ENCODE results near the gene TNFRSF4. TPM values are rescaled to one million over a fixed set of nuclear protein-coding genes. Genes with fewer than 3 reads are reported as not detected.

The TNFRSF4 gene
- total and polyA plus RNA-seq, 5 donors from 2014 or later = 19.0 to 65.8 (median 33.9) TPM

GRCh38 chr1:1217621-1218523 is 3.9 kb upstream of the TNFRSF4 start:
- H3K36me3 Mint-ChIP-seq = peaks cover 16% of the 10 kb centered on the region
- Histone ChIP-seq H3K9me3 (ENCODE audit: control insufficient read depth in 2 of 2, low read length in 2 of 2) (no peaks in the 10 kb centered on the region), H3K4me3 (ENCODE audit: low read depth, low read length) (no peak overlapping the region), H3K27ac (ENCODE audit: insufficient read depth, low read length, poor library complexity, severe bottlenecking) (peak overlapping the region; percentile 84), H3K36me3 (ENCODE audit: control insufficient read depth, insufficient read depth, low read length) (peaks cover 15% of the 10 kb centered on the region), H3K27me3 (ENCODE audit: control insufficient read depth, insufficient read depth, low read length) (no peaks in the 10 kb centered on the region), H3K4me1 (ENCODE audit: control insufficient read depth, insufficient read depth, low read length, poor library complexity, severe bottlenecking) (peaks cover 63% of the 10 kb centered on the region)
- peak overlapping the region in 2 of 3 donors; percentile 38 to 67 for H3K27ac Mint-ChIP-seq
- DNase-seq (no peak), ATAC-seq (ENCODE audit: low read depth in 2 of 2) (no peak)
- H3K4me3 Mint-ChIP-seq = peak overlapping the region in 2 of 4 donors; percentile 15 to 21
- H3K27me3 Mint-ChIP-seq = peaks cover 6% of the 10 kb centered on the region
- H3K9me3 Mint-ChIP-seq = peaks cover 0 to 2% (median 0%) of the 10 kb centered on the region in 7 donors
- peaks cover 5 to 44% (median 19%) of the 10 kb centered on the region in 4 donors for H3K4me1 Mint-ChIP-seq

DNA sequence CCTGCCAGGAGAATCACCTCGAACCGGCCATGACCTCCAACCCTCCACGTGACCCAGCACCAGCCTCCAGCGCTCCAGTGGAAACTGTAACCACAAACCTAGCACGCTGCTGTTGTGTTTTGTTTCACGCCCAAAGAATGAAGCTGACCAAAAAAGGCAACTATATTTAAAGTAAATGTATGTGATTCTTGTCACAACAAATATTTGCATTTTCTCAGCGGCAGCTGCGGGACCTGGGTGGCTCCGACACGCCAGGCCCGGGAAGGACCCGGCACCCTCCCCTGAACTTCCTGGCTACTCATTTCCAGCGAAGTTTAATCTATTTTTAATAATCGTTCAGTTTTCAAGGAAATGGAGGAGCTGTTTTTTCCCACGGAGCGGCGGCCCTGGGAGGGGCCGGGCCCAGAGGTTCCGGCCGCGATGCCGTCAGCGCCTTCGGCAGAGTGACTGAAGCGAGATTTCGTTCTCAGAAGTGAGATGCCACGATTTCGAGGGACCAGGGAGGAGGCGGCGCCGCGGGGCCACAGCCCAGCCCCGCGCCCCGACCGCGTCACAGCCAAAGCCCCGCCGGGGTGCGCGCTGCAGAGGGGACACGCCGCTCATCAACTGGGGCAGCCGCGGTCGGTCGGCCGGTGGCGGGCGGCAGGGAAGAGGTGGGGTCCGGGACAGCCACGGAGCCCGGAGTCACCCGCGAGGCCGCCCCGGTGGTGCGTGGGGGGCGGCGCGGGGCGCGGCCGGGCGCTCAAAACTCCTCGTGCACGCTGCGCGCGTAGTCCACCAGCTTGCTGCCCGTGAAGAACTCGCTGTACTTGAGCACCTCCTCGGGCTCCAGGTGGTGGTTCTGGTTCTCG is 3.0 kb upstream of the TNFRSF4 start:
- H3K36me3 Mint-ChIP-seq = peaks cover 13% of the 10 kb centered on the region
- H3K36me3 ChIP-seq (ENCODE audit: control insufficient read depth, insufficient read depth, low read length) = peaks cover 9% of the 10 kb centered on the region

DNA sequence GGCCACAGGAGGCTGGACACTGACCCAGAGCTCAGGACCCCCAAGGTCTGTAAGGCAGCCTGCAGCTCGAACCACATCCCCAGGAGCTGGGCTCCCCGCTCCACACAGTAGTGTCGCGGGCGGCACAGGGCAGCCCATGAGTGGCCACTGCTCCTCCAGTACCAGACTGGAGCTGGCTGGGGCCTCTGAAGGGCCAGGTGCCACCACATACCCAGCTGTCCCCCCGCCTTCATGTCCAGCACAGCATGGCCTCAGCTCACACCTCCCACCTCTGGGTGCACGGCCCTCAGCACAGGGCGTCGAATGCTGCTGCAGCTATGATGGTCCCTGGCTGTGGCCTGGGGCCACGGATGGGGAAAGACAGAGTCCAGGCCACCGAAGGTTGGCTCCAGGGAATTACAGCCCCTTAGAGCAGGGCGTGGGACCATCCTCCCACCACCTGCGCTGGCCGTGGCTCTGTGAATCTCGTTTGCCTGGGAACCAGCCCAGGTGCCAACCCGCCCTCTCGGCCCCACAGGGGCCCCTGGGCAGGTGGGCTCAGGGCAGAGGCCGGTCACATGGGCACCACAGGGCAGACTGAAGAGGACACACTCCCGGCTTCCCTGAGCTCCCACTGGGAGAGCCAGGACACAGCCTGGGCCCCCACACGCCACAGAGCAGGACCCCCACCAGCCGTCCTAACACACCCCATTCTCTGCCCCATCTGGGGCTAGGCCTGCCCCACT is 2.1 kb upstream of the TNFRSF4 start:
- peaks cover 13% of the 10 kb centered on the region for H3K36me3 Mint-ChIP-seq
- H3K9me3 Mint-ChIP-seq = peaks cover 0 to 2% (median 0%) of the 10 kb centered on the region in 7 donors
- H3K4me3 Mint-ChIP-seq = peak overlapping the region; percentile 80 to 98 (median 87)
- peaks cover 3 to 46% (median 18%) of the 10 kb centered on the region in 4 donors for H3K4me1 Mint-ChIP-seq
- peaks cover 6% of the 10 kb centered on the region for H3K27me3 Mint-ChIP-seq
- no peaks in the 10 kb centered on the region for H3K36me3 ChIP-seq (ENCODE audit: control insufficient read depth, insufficient read depth, low read length)
- H3K9me3 ChIP-seq (ENCODE audit: control insufficient read depth in 2 of 2, low read length in 2 of 2) = no peaks in the 10 kb centered on the region
- H3K27me3 ChIP-seq (ENCODE audit: control insufficient read depth, insufficient read depth, low read length) = no peaks in the 10 kb centered on the region
- peaks cover 76% of the 10 kb centered on the region for H3K4me1 ChIP-seq (ENCODE audit: control insufficient read depth, insufficient read depth, low read length, poor library complexity, severe bottlenecking)
- no peak overlapping the region for H3K4me3 ChIP-seq (ENCODE audit: low read depth, low read length)
- ATAC-seq (ENCODE audit: low read depth in 2 of 2) = no peak
- peak overlapping the region in 2 of 3 donors; percentile 98 to 99 for H3K27ac Mint-ChIP-seq
- H3K27ac ChIP-seq (ENCODE audit: insufficient read depth, low read length, poor library complexity, severe bottlenecking) = peak overlapping the region; percentile 84
- DNase-seq = no peak

More for the DNA sequence above, 3.0 kb upstream of the TNFRSF4 start:
- DNase-seq (peak; percentile 49 to 59 (median 57)), ATAC-seq (ENCODE audit: low read depth in 2 of 2) (peak; percentile 22 to 42)
- H3K27me3 ChIP-seq (ENCODE audit: control insufficient read depth, insufficient read depth, low read length) = no peaks in the 10 kb centered on the region
- H3K27me3 Mint-ChIP-seq = peaks cover 6% of the 10 kb centered on the region
- peaks cover 71% of the 10 kb centered on the region for H3K4me1 ChIP-seq (ENCODE audit: control insufficient read depth, insufficient read depth, low read length, poor library complexity, severe bottlenecking)
- H3K9me3 ChIP-seq (ENCODE audit: control insufficient read depth in 2 of 2, low read length in 2 of 2) = no peaks in the 10 kb centered on the region
- H3K9me3 Mint-ChIP-seq = peaks cover 0 to 2% (median 0%) of the 10 kb centered on the region in 7 donors
- H3K4me1 Mint-ChIP-seq = peaks cover 3 to 44% (median 18%) of the 10 kb centered on the region in 4 donors
- H3K4me3 ChIP-seq (ENCODE audit: low read depth, low read length) = no peak overlapping the region
- peak overlapping the region; percentile 84 for H3K27ac ChIP-seq (ENCODE audit: insufficient read depth, low read length, poor library complexity, severe bottlenecking)
- peak overlapping the region; percentile 80 to 98 (median 87) for H3K4me3 Mint-ChIP-seq
- peak overlapping the region; percentile 98 to 99 (median 98) for H3K27ac Mint-ChIP-seq

DNA sequence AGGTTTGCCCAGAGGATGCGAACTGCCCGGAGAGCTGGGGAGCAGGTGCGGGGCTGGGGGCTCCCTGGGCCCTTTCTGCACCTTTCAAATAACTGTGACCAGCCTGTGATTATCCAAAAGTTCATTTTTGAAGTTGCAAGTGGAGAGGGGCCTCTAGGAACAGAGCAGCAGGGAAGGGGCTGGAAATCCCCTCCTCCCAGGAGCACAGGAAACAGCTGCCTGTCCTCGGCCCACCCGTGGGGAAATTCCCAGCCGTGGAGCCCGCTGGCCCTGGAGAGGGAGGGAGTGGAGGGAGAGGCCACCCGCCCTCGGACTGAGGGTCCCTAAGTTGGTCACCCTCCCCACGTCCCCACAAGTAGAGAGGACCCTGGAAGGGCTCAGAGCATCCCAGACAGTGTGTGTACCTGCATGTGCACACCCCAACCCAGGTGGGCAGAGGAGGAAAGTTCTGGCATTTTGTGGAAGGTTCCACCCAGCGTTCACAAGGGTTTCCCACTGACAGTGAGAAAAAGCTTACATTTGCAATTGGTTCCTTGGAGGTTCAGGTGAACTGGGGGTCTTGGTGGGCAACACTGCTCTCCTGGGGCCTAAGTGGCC is 1.2 kb upstream of the TNFRSF4 start:
- DNase-seq = peak in 1 of 3 donors; percentile 49
- Mint-ChIP-seq H3K27me3 (peaks cover 6% of the 10 kb centered on the region), H3K9me3 (peaks cover 0 to 2% (median 0%) of the 10 kb centered on the region in 7 donors), H3K27ac (peak overlapping the region; percentile 86 to 99 (median 88)), H3K4me3 (peak overlapping the region; percentile 62 to 84 (median 70)), H3K36me3 (peaks cover 6% of the 10 kb centered on the region), H3K4me1 (peaks cover 3 to 47% (median 16%) of the 10 kb centered on the region in 4 donors)
- Histone ChIP-seq H3K4me1 (ENCODE audit: control insufficient read depth, insufficient read depth, low read length, poor library complexity, severe bottlenecking) (peaks cover 79% of the 10 kb centered on the region), H3K27me3 (ENCODE audit: control insufficient read depth, insufficient read depth, low read length) (no peaks in the 10 kb centered on the region), H3K9me3 (ENCODE audit: control insufficient read depth in 2 of 2, low read length in 2 of 2) (no peaks in the 10 kb centered on the region), H3K4me3 (ENCODE audit: low read depth, low read length) (no peak overlapping the region), H3K27ac (ENCODE audit: insufficient read depth, low read length, poor library complexity, severe bottlenecking) (peak overlapping the region; percentile 84), H3K36me3 (ENCODE audit: control insufficient read depth, insufficient read depth, low read length) (no peaks in the 10 kb centered on the region)
- no peak for ATAC-seq (ENCODE audit: low read depth in 2 of 2)

- peak in 1 of 2 donors; percentile 4 for ATAC-seq (ENCODE audit: low read depth in 2 of 2)
- Histone ChIP-seq H3K4me1 (ENCODE audit: control insufficient read depth, insufficient read depth, low read length, poor library complexity, severe bottlenecking) (peaks cover 80% of the 10 kb centered on the region), H3K27me3 (ENCODE audit: control insufficient read depth, insufficient read depth, low read length) (no peaks in the 10 kb centered on the region), H3K9me3 (ENCODE audit: control insufficient read depth in 2 of 2, low read length in 2 of 2) (no peaks in the 10 kb centered on the region), H3K4me3 (ENCODE audit: low read depth, low read length) (no peak overlapping the region), H3K27ac (ENCODE audit: insufficient read depth, low read length, poor library complexity, severe bottlenecking) (peak overlapping the region; percentile 84), H3K36me3 (ENCODE audit: control insufficient read depth, insufficient read depth, low read length) (no peaks in the 10 kb centered on the region)
- Mint-ChIP-seq H3K4me1 (peaks cover 5 to 47% (median 21%) of the 10 kb centered on the region in 4 donors), H3K27ac (no peak overlapping the region), H3K4me3 (peak overlapping the region; percentile 7 to 65 (median 51)), H3K9me3 (peaks cover 0 to 2% (median 0%) of the 10 kb centered on the region in 7 donors), H3K27me3 (peaks cover 14% of the 10 kb centered on the region), H3K36me3 (peaks cover 6% of the 10 kb centered on the region)
- DNase-seq = peak in 2 of 3 donors; percentile 48 to 68
Measured at GRCh38 chr1:1212780-1213344, 1.1 kb downstream of the TNFRSF4 start.

DNA sequence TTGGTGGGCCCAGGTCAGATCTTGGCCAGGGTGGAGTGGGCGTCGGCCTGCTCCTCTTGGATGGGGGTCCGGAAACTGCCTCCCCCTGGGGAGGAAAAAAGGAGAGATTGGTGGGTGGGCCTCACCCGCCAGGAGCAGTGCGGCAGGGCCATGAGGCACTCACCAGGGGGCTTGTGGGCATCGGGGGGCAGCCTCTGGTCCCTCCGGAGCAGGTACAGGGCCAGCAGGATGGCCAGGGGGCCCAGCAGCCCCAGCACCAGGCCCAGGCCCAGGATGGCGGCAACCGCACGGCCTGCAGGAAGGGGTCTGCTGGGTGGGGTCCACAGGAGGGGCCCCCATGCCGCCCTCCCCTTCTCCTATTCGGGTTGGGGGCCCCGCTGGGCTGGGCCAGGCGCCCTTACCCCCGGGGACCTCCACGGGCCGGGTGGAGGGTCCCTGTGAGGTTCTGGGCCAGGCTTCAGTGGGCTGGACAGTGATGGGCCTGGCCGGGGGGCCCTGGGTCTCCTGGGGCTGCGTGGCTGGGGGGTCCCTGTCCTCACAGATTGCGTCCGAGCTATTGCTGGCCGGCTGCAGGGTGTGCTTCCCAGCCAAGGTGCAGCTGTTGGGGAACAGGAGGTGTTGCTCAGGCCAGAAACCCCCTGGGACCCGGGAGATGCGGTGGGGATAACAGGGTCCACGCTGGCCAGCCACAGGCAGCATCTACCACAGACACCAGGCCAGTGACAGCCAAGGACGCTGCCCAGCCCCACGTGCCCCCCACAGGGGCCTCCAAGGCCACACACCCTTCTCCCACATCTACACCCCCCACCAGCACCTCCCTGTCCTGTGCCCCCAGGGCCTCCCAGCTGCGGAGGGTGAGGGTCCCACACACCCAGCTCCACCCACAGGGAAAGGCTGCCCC is 2.2 kb downstream of the TNFRSF4 start:
- peak overlapping the region in 1 of 3 donors; percentile 26 for H3K27ac Mint-ChIP-seq
- Histone ChIP-seq H3K4me1 (ENCODE audit: control insufficient read depth, insufficient read depth, low read length, poor library complexity, severe bottlenecking) (peaks cover 83% of the 10 kb centered on the region), H3K27ac (ENCODE audit: insufficient read depth, low read length, poor library complexity, severe bottlenecking) (peak overlapping the region; percentile 84), H3K9me3 (ENCODE audit: control insufficient read depth in 2 of 2, low read length in 2 of 2) (no peaks in the 10 kb centered on the region), H3K27me3 (ENCODE audit: control insufficient read depth, insufficient read depth, low read length) (no peaks in the 10 kb centered on the region), H3K36me3 (ENCODE audit: control insufficient read depth, insufficient read depth, low read length) (no peaks in the 10 kb centered on the region), H3K4me3 (ENCODE audit: low read depth, low read length) (no peak overlapping the region)
- no peak for ATAC-seq (ENCODE audit: low read depth in 2 of 2)
- peaks cover 4% of the 10 kb centered on the region for H3K36me3 Mint-ChIP-seq
- peak in 1 of 3 donors; percentile 2 for DNase-seq
- peak overlapping the region in 3 of 4 donors; percentile 32 to 56 (median 55) for H3K4me3 Mint-ChIP-seq
- H3K9me3 Mint-ChIP-seq = peaks cover 0 to 2% (median 0%) of the 10 kb centered on the region in 7 donors
- H3K27me3 Mint-ChIP-seq = peaks cover 13% of the 10 kb centered on the region
- H3K4me1 Mint-ChIP-seq = peaks cover 4 to 46% (median 21%) of the 10 kb centered on the region in 4 donors
